Panc1 (cell line): ENCODE data around the gene PABPN1L. TPM values are rescaled to one million over a fixed set of nuclear protein-coding genes. Genes with fewer than 3 reads are reported as not detected.

ENCODE experiments used
- ATAC-seq: fragments of 200-7000 bp; cut with Tn5 transposase; 2 replicates; pipeline ENCODE4 v1.9.1; 2020; ENCODE audit warnings: mild to moderate bottlenecking, moderate library complexity
- BruUV-seq: library from RNA; stranded (reverse); fragments of 400-500 nt; replicated peaks from 2 replicates; lab custom pipeline; 2021; lab: Mats Ljungman, UMichigan
- CTCF ChIA-PET: fragments of 300-600 bp; sonication (Branson Sonifier 250); formaldehyde crosslinking; loops from one replicate; lab custom pipeline; 2022; ENCODE audit warnings: antibody characterized with exemption; lab: Charles Lee
- POLR2A ChIA-PET: fragments of 300-600 bp; sonication (Branson Sonifier 250); formaldehyde crosslinking; loops from one replicate; lab custom pipeline; 2022; ENCODE audit warnings: antibody characterized with exemption; lab: Charles Lee
- DNase-seq: peaks from one replicate; pipeline ENCODE4 v3.0.0-alpha.2; 2010; ENCODE audit warnings: low read depth, low spot score
- H3K27ac ChIP-seq: 2 replicates; pipeline ENCODE4 v1.5.1; 2011; ENCODE audit warnings: mild to moderate bottlenecking, low read length, inconsistent platforms
- H3K27me3 ChIP-seq: fragments of 200-500 bp; sonication (Bioruptor generic); 2 replicates; pipeline ENCODE4 v1.6.0; 2014; ENCODE audit warnings: low read length, inconsistent platforms; ENCODE audit not compliant: control insufficient read depth, insufficient read depth
- H3K36me3 ChIP-seq: fragments of 200-500 bp; sonication (Bioruptor generic); 2 replicates; pipeline ENCODE4 v1.5.1; 2014; ENCODE audit warnings: inconsistent platforms, mild to moderate bottlenecking, low read length, moderate library complexity; ENCODE audit not compliant: control insufficient read depth, insufficient read depth
- H3K4me1 ChIP-seq: 2 replicates; pipeline ENCODE4 v1.5.1; 2011; ENCODE audit warnings: inconsistent platforms, mild to moderate bottlenecking, low read length, moderate library complexity; ENCODE audit not compliant: control insufficient read depth, insufficient read depth
- H3K4me3 ChIP-seq, 2 experiments: 2 replicates each; pipeline ENCODE4 v1.5.1; 2011 to 2012; ENCODE audit warnings: low read depth in 2 of 2, low read length in 2 of 2, mild to moderate bottlenecking in 2 of 2, inconsistent platforms in 1 of 2, moderate library complexity in 1 of 2
- H3K9me3 ChIP-seq: fragments of 200-500 bp; sonication (Bioruptor generic); 2 replicates; pipeline ENCODE4 v1.5.1; 2014; ENCODE audit warnings: low read depth, mild to moderate bottlenecking, inconsistent platforms, low read length, moderate library complexity; ENCODE audit not compliant: control insufficient read depth, insufficient read depth
- CTCF ChIP-seq: fragments of 450-650 bp; IDR thresholded peaks from 2 replicates; pipeline ENCODE4 v1.5.1; 2017; ENCODE audit warnings: mild to moderate bottlenecking
- POLR2AphosphoS5 ChIP-seq: IDR thresholded peaks from 2 replicates; pipeline ENCODE4 v1.6.1; 2012; ENCODE audit warnings: mild to moderate bottlenecking, low read depth, low read length, moderate library complexity
- REST ChIP-seq, 2 experiments: IDR thresholded peaks; 2 replicates each; pipeline ENCODE4 v1.6.1; 2011 to 2012; ENCODE audit warnings: low read depth in 2 of 2, control low read depth in 1 of 2, low read length in 1 of 2, mild to moderate bottlenecking in 1 of 2, moderate library complexity in 1 of 2; ENCODE audit not compliant: insufficient read depth in 1 of 2
- SIN3A ChIP-seq: IDR thresholded peaks from 2 replicates; pipeline ENCODE4 v1.6.1; 2012; ENCODE audit warnings: low read depth, mild to moderate bottlenecking, low read length, moderate library complexity, borderline replicate concordance; ENCODE audit not compliant: insufficient read depth
- TCF7L2 ChIP-seq: IDR thresholded peaks from 2 replicates; pipeline ENCODE4 v1.6.1; 2011; ENCODE audit warnings: mild to moderate bottlenecking, low read depth, low read length, inconsistent platforms
- in situ Hi-C: cut with HindIII; loops from 2 replicates; pipeline ENCODE4 v1.10.0; 2016; ENCODE audit warnings: low sequenced_read_pairs, low pct_unique_long_range_greater_than_20kb
- intact Hi-C: fragments of 100-400 bp; cut with micrococcal nuclease; formaldehyde crosslinking; loops from one replicate; pipeline ENCODE4 v1.10.0; 2022; ENCODE audit not compliant: unreplicated experiment
- total RNA-seq: library from RNA; stranded (reverse); gene quantifications from one replicate; pipeline ENCODE4 v1.2.1, GENCODE V29; 2021; ENCODE audit not compliant: unreplicated experiment

Gene PABPN1L
- total RNA-seq, 1 experiment from 2014 or later: not detected

GRCh38 chr16:88877564-88878289 lies 11.3 kb upstream of the PABPN1L start:
- Histone ChIP-seq H3K27ac (no peak overlapping the region), H3K4me3 (no peak overlapping the region), H3K36me3 (no peaks in the 10 kb centered on the region), H3K27me3 (no peaks in the 10 kb centered on the region), H3K4me1 (no peaks in the 10 kb centered on the region), H3K9me3 (no peaks in the 10 kb centered on the region)
- no peak for TF ChIP-seq POLR2AphosphoS5
- no peak for TF ChIP-seq SIN3A
- TF ChIP-seq REST (IDR thresholded peaks at IDR 0.05; ENCODE audit: insufficient read depth in 1 of 2, low read depth in 2 of 2, low read length in 1 of 2): no peak
- TF ChIP-seq CTCF: no peak
- no peak for TF ChIP-seq TCF7L2
- intact Hi-C loops: no loop called here
- no TSS peak for BruUV-seq
- in situ Hi-C loops: no loop called here
- ATAC-seq (no peak), DNase-seq (no peak)
- ChIA-PET CTCF (no interaction called here), POLR2A (no interaction called here)

GRCh38 chr16:88876942-88877526 lies 10.6 kb upstream of the PABPN1L start:
- ChIA-PET POLR2A (no interaction called here), CTCF (no interaction called here)
- Histone ChIP-seq H3K4me3 (no peak overlapping the region), H3K9me3 (no peaks in the 10 kb centered on the region), H3K27ac (no peak overlapping the region), H3K4me1 (no peaks in the 10 kb centered on the region), H3K27me3 (no peaks in the 10 kb centered on the region), H3K36me3 (no peaks in the 10 kb centered on the region)
- DNase-seq (no peak), ATAC-seq (no peak)
- intact Hi-C loops (no loop called here), in situ Hi-C loops (no loop called here)
- TF ChIP-seq CTCF (no peak), POLR2AphosphoS5 (no peak), REST (IDR thresholded peaks at IDR 0.05; ENCODE audit: insufficient read depth in 1 of 2, low read depth in 2 of 2, low read length in 1 of 2) (no peak), SIN3A (no peak), TCF7L2 (no peak)
- BruUV-seq: no TSS peak
